Colon (tissue), 2 donors: Measurements from ENCODE around the gene TF.
"Not testable (repeated sequence)": the region's sequence is repeated elsewhere in the genome, so short reads cannot be mapped to it uniquely, and the experiment has no call there.

Source experiments
- FAIRE-seq: peaks from 2 replicates; lab custom pipeline; 2012; peaks lifted over from hg19 to GRCh38; lab: Jason Lieb, UNC
- donor health status: control.
- donor health status: control.

Gene TF

GRCh38 chr3:133745981-133746711, at the start of gene TF:
Gene TF, plus strand, starts transcription at chr3:133746393. Its CDS starts 48 bp downstream, at chr3:133746441.
- no peak for FAIRE-seq

GRCh38 chr3:133697960-133698359, 48.2 kb upstream of the TF start:
- no peak for FAIRE-seq

GRCh38 chr3:133699467-133699866, 46.7 kb upstream of the TF start:
- no peak for FAIRE-seq

GRCh38 chr3:133699903-133700302, 46.3 kb upstream of the TF start:
- no peak for FAIRE-seq

GRCh38 chr3:133700351-133700750, 45.8 kb upstream of the TF start:
- no peak for FAIRE-seq

- no peak for FAIRE-seq
Observed at GRCh38 chr3:133701435-133702358, 44.5 kb upstream of the TF start.

- FAIRE-seq: no peak
Observed at GRCh38 chr3:133703915-133704314, 42.3 kb upstream of the TF start.

GRCh38 chr3:133706033-133706432, 40.2 kb upstream of the TF start:
- no peak for FAIRE-seq

- FAIRE-seq: no peak
Observed at GRCh38 chr3:133709139-133709750, 36.9 kb upstream of the TF start.

- no peak for FAIRE-seq
Observed at GRCh38 chr3:133711013-133711412, 35.2 kb upstream of the TF start.

- FAIRE-seq: no peak
Observed at GRCh38 chr3:133712017-133712416, 34.2 kb upstream of the TF start.

GRCh38 chr3:133713347-133713746, 32.8 kb upstream of the TF start:
- FAIRE-seq: no peak

- FAIRE-seq: no peak
Observed at GRCh38 chr3:133717424-133717823, 28.8 kb upstream of the TF start.

- no peak for FAIRE-seq
Observed at GRCh38 chr3:133722935-133723334, 23.3 kb upstream of the TF start.

GRCh38 chr3:133730993-133731392, 15.2 kb upstream of the TF start:
- FAIRE-seq: no peak

GRCh38 chr3:133732231-133732630, 14.0 kb upstream of the TF start:
- FAIRE-seq: not testable (repeated sequence)

GRCh38 chr3:133733226-133733625, 13.0 kb upstream of the TF start:
- no peak for FAIRE-seq

GRCh38 chr3:133734305-133734704, 11.9 kb upstream of the TF start:
- no peak for FAIRE-seq

GRCh38 chr3:133742351-133743091, 3.7 kb upstream of the TF start:
- FAIRE-seq: no peak

- FAIRE-seq: no peak
Observed at GRCh38 chr3:133744241-133744640, 2.0 kb upstream of the TF start.

GRCh38 chr3:133745108-133745507, 1.1 kb upstream of the TF start:
- no peak for FAIRE-seq

- no peak for FAIRE-seq
Observed at GRCh38 chr3:133746712-133747066, 496 bp downstream of the TF start.
